ENCODE measurements around the gene C2orf72. TPM values are rescaled to one million over a fixed set of nuclear protein-coding genes. Genes with fewer than 3 reads are reported as not detected.

C2orf72 gene
- total RNA-seq, 4 donors from 2014 or later = 2.6 to 9.0 (median 5.8) TPM

- peaks cover 46% of the 10 kb centered on the region for H3K27me3 ChIP-seq
- no peak for DNase-seq (ENCODE audit: low spot score in 2 of 2)
- whole genome bisulfite sequencing = 96% methylated on average over 7 of the region's 9 CpGs
- H3K9me3 ChIP-seq = no peaks in the 10 kb centered on the region
- no peaks in the 10 kb centered on the region for H3K36me3 ChIP-seq
- no peak for TF ChIP-seq POLR2A (IDR thresholded peaks at IDR 0.05)
- no peak for TF ChIP-seq CTCF (IDR thresholded peaks at IDR 0.05)
- TF ChIP-seq POLR2AphosphoS5 (IDR thresholded peaks at IDR 0.05) = no peak
- no peak within 1 kb of the TSS for H3K4me3 ChIP-seq
- no peaks in the 10 kb centered on the region for H3K4me1 ChIP-seq
- no peak within 1 kb of the TSS for H3K27ac ChIP-seq
Measured at GRCh38 chr2:230995821-230996220, 41.5 kb upstream of the C2orf72 start, which contains the start of gene SPATA3. SPATA3 (plus strand) TSS chr2:230996121; CDS start chr2:230996234, 113 bp downstream.

GRCh38 chr2:230996661-230997060 is 40.7 kb upstream of the C2orf72 start:
- TF ChIP-seq POLR2AphosphoS5 (IDR thresholded peaks at IDR 0.05) = no peak
- TF ChIP-seq CTCF (IDR thresholded peaks at IDR 0.05) = no peak
- no peak for TF ChIP-seq POLR2A (IDR thresholded peaks at IDR 0.05)
- TF ChIP-seq EP300 (IDR thresholded peaks at IDR 0.05) = no peak
- Histone ChIP-seq H3K27me3 (peaks cover 46% of the 10 kb centered on the region), H3K4me1 (no peaks in the 10 kb centered on the region), H3K4me3 (no peak overlapping the region), H3K27ac (no peak overlapping the region), H3K36me3 (no peaks in the 10 kb centered on the region), H3K9me3 (no peaks in the 10 kb centered on the region)
- no peak for DNase-seq (ENCODE audit: low spot score in 2 of 2)

GRCh38 chr2:230998882-230999281 is 38.4 kb upstream of the C2orf72 start:
- Histone ChIP-seq H3K36me3 (no peaks in the 10 kb centered on the region), H3K4me1 (no peaks in the 10 kb centered on the region), H3K27me3 (peaks cover 44% of the 10 kb centered on the region), H3K4me3 (no peak overlapping the region), H3K27ac (no peak overlapping the region), H3K9me3 (no peaks in the 10 kb centered on the region)
- DNase-seq (ENCODE audit: low spot score in 2 of 2) = no peak
- TF ChIP-seq CTCF (IDR thresholded peaks at IDR 0.05) (no peak), EP300 (IDR thresholded peaks at IDR 0.05) (no peak), POLR2AphosphoS5 (IDR thresholded peaks at IDR 0.05) (no peak), POLR2A (IDR thresholded peaks at IDR 0.05) (no peak)
- 98% methylated on average over 2 of the region's 2 CpGs for WGBS

GRCh38 chr2:230999477-230999876 is 37.8 kb upstream of the C2orf72 start:
- TF ChIP-seq EP300 (IDR thresholded peaks at IDR 0.05) = no peak
- TF ChIP-seq POLR2AphosphoS5 (IDR thresholded peaks at IDR 0.05) = no peak
- no peak for TF ChIP-seq CTCF (IDR thresholded peaks at IDR 0.05)
- TF ChIP-seq POLR2A (IDR thresholded peaks at IDR 0.05) = no peak

GRCh38 chr2:231000211-231000904 is 37.0 kb upstream of the C2orf72 start:
- no peak overlapping the region for H3K4me3 ChIP-seq
- WGBS = 33% methylated on average over 24 of the region's 24 CpGs
- no peak overlapping the region for H3K27ac ChIP-seq
- no peaks in the 10 kb centered on the region for H3K36me3 ChIP-seq
- H3K4me1 ChIP-seq = no peaks in the 10 kb centered on the region
- TF ChIP-seq POLR2A (IDR thresholded peaks at IDR 0.05) (no peak), CTCF (IDR thresholded peaks at IDR 0.05) (no peak), EP300 (IDR thresholded peaks at IDR 0.05) (no peak)
- H3K9me3 ChIP-seq = no peaks in the 10 kb centered on the region
- no peak for DNase-seq (ENCODE audit: low spot score in 2 of 2)
- peaks cover 38% of the 10 kb centered on the region for H3K27me3 ChIP-seq

More at GRCh38 chr2:230999477-230999876, 37.8 kb upstream of the C2orf72 start:
- Histone ChIP-seq H3K9me3 (no peaks in the 10 kb centered on the region), H3K27ac (no peak overlapping the region), H3K4me1 (no peaks in the 10 kb centered on the region), H3K36me3 (no peaks in the 10 kb centered on the region), H3K27me3 (peaks cover 43% of the 10 kb centered on the region), H3K4me3 (no peak overlapping the region)
- DNase-seq (ENCODE audit: low spot score in 2 of 2) = no peak
- 71% methylated on average over 4 of the region's 4 CpGs for WGBS

Measured in suprapubic skin (tissue), 4 donors.